Osteocyte (in vitro differentiated cells): ENCODE results near the gene GSDMA. TPM values are rescaled to one million over a fixed set of nuclear protein-coding genes. Genes with fewer than 3 reads are reported as not detected.

ENCODE experiments used
- DNase-seq: peaks from one replicate; pipeline ENCODE4 v3.0.0; 2021; ENCODE audit warnings: mixed read lengths; ENCODE audit not compliant: unreplicated experiment; ENCODE audit errors: extremely low spot score
- H3K27ac Mint-ChIP-seq: one replicate; pipeline ENCODE4 v1.8.0; 2021; ENCODE audit warnings: mild to moderate bottlenecking, mixed read lengths; ENCODE audit not compliant: unreplicated experiment
- H3K27me3 Mint-ChIP-seq: one replicate; pipeline ENCODE4 v1.8.0; 2021; ENCODE audit warnings: mixed read lengths; ENCODE audit not compliant: unreplicated experiment
- H3K36me3 Mint-ChIP-seq: one replicate; pipeline ENCODE4 v1.8.0; 2021; ENCODE audit warnings: mixed read lengths; ENCODE audit not compliant: unreplicated experiment
- H3K4me1 Mint-ChIP-seq: one replicate; pipeline ENCODE4 v1.8.0; 2021; ENCODE audit warnings: mixed read lengths; ENCODE audit not compliant: unreplicated experiment
- H3K4me3 Mint-ChIP-seq: one replicate; pipeline ENCODE4 v1.8.0; 2021; ENCODE audit warnings: mild to moderate bottlenecking, moderate library complexity, mixed read lengths; ENCODE audit not compliant: unreplicated experiment
- H3K9me3 Mint-ChIP-seq: one replicate; pipeline ENCODE4 v1.8.0; 2021; ENCODE audit warnings: mixed read lengths; ENCODE audit not compliant: unreplicated experiment
- total RNA-seq: library from RNA; stranded (reverse); gene quantifications from 2 replicates; pipeline ENCODE4 v1.2.1, GENCODE V29; 2021
- TF ChIP-seq, protein P1 (sequence below): fragments of 200-600 bp; sonication (generic); IDR thresholded peaks from 2 replicates; pipeline ENCODE4 v1.5.0; 2021; ENCODE audit warnings: antibody characterized with exemption, mild to moderate bottlenecking, moderate library complexity

Gene GSDMA
- total RNA-seq, 1 donor from 2014 or later, result not detected

DNA sequence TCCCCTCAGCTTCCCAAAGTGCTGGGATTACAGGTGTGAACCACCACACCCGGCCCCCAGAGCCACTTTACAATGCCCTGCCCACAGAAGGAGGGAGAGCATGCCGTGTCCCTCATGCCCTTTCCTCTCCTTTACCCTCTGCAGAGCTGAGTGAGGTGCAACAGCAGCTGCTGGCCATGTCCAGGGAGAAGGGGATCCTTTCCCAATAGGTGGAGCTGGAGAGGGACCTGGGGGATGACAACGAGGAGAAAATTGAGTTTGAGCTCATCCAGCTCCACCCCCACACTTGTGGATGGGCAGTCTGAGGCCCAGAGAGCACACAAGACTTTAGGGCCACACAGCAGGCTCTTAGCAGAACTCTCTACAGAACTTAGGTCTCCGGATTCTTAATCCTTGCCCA is 7.9 kb upstream of the GSDMA start:
- Mint-ChIP-seq H3K27me3 (peaks cover 5% of the 10 kb centered on the region), H3K4me1 (peaks cover 17% of the 10 kb centered on the region), H3K9me3 (no peaks in the 10 kb centered on the region), H3K4me3 (no peak overlapping the region), H3K27ac (no peak overlapping the region), H3K36me3 (no peaks in the 10 kb centered on the region)
- TF ChIP-seq, protein P1, sequence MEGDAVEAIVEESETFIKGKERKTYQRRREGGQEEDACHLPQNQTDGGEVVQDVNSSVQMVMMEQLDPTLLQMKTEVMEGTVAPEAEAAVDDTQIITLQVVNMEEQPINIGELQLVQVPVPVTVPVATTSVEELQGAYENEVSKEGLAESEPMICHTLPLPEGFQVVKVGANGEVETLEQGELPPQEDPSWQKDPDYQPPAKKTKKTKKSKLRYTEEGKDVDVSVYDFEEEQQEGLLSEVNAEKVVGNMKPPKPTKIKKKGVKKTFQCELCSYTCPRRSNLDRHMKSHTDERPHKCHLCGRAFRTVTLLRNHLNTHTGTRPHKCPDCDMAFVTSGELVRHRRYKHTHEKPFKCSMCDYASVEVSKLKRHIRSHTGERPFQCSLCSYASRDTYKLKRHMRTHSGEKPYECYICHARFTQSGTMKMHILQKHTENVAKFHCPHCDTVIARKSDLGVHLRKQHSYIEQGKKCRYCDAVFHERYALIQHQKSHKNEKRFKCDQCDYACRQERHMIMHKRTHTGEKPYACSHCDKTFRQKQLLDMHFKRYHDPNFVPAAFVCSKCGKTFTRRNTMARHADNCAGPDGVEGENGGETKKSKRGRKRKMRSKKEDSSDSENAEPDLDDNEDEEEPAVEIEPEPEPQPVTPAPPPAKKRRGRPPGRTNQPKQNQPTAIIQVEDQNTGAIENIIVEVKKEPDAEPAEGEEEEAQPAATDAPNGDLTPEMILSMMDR, result no peak
- DNase-seq, result no peak

DNA sequence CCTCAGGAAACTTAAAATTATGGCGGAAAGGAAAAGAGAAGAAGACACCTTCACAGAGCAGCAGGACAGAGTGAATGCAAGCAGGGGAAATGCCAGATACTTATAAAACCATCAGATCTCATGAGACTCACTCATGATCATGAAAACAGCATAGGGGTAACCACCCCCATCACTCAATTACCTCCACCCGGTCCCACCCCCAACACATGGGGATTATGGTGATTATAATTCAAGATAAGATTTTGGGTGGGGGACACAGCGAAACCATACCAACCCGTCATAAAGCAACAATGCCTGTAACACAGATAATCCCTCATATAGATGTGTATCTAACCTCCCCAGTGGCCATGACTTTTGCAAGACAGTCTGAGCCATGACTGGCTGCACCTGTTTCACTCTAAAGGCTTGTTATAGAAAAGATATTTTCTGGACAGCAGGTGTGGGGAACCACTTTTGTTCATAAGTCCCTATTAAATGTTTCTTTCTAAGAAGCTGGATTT is 7.0 kb upstream of the GSDMA start:
- Mint-ChIP-seq H3K4me1 (peaks cover 16% of the 10 kb centered on the region), H3K27me3 (peaks cover 7% of the 10 kb centered on the region), H3K4me3 (no peak overlapping the region), H3K36me3 (no peaks in the 10 kb centered on the region), H3K27ac (no peak overlapping the region), H3K9me3 (no peaks in the 10 kb centered on the region)
- TF ChIP-seq, protein P1, result no peak
- DNase-seq, result no peak

DNA sequence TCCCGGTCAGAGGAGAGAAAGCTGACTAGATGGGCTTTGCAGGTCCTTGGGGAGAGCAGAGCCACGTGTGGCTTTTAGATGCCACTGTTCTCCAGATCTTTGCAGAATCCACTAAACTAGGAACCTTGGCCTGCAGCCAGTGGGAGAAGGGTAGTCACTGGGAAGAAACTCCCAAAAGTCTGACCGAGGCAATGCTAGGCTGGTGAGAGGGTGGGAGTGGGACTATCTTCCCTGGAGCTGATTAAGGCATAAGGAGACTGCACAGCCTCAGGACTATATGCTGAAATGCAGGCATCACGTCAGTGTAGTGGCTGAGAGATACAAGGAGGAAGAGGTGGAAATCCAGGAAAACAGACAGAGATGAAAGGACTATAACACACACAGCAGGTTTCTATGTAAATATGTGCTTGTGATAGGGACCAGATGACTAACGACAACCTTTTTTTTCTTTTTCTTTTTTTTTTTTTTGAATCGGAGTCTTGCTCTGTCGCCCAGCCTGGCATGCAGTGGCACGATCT is 2.2 kb upstream of the GSDMA start:
- Mint-ChIP-seq H3K9me3 (no peaks in the 10 kb centered on the region), H3K4me3 (no peak overlapping the region), H3K27me3 (peaks cover 17% of the 10 kb centered on the region), H3K27ac (no peak overlapping the region), H3K4me1 (peaks cover 3% of the 10 kb centered on the region), H3K36me3 (no peaks in the 10 kb centered on the region)
- TF ChIP-seq, protein P1, result no peak
- no peak for DNase-seq

DNA sequence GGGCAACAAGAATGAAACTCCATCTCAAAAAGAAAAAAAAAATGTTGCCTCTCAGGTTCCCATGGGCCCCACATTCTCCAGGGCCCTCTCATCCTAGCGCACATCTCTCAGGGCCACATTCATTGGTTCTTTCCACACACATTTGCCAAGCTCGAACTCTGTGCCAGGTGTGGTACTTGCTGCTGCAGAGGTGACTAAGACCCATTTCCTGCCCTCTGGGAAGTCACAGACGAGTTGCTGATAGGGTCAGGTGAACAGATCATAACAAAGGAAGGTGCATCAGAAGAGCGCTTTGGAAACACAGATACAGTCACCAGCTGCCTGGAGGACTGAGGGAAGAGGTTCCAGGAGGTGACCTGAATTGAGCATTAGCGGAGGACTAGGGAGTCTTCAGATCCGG is 1.0 kb downstream of the GSDMA start:
- no peak overlapping the region for H3K4me3 Mint-ChIP-seq
- no peaks in the 10 kb centered on the region for H3K36me3 Mint-ChIP-seq
- no peaks in the 10 kb centered on the region for H3K9me3 Mint-ChIP-seq
- no peak overlapping the region for H3K27ac Mint-ChIP-seq
- peaks cover 40% of the 10 kb centered on the region for H3K27me3 Mint-ChIP-seq
- H3K4me1 Mint-ChIP-seq, result peaks cover 3% of the 10 kb centered on the region
- no peak for DNase-seq
- TF ChIP-seq, protein P1, result no peak

DNA sequence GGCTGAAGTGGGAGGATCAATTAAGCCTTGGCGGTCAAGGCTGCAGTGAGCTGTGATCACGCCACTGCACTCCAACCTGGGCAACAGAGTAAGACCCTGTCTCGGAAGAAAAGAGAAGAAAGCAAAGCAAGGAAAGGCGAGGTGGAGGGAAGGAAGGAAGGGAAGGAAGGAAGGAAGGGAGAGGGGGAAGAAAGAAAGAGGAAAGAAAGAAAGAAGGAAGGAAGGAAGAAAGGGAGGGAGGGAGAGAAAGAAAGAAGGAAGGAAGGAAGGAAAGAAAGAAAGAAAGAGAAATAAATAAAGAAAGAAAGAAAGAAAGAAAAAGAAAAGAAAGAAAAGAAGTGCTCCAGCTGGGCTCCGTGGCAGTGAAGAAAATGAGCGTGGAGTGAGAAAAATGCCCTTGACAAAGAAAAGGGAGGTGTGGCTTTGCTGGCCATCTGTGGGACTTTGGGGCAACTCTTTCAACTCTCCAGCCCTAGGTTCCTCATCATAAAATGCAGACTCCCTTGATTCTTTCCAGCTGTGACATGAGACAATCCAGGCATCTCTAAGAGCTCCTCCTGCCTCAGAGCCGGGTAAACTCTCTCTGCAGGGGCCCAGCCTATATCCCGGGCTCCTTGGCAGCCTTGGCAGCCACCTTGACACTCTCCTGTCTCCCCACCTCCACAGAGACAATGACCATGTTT is 2.4 kb downstream of the GSDMA start:
- H3K27ac Mint-ChIP-seq, result no peak overlapping the region
- no peak overlapping the region for H3K4me3 Mint-ChIP-seq
- peaks cover 49% of the 10 kb centered on the region for H3K27me3 Mint-ChIP-seq
- no peaks in the 10 kb centered on the region for H3K9me3 Mint-ChIP-seq
- H3K4me1 Mint-ChIP-seq, result no peaks in the 10 kb centered on the region
- DNase-seq, result no peak
- H3K36me3 Mint-ChIP-seq, result no peaks in the 10 kb centered on the region
- TF ChIP-seq, protein P1, result no peak
